B cell (primary cell): ENCODE data around the gene KCNK7. TPM values are rescaled to one million over a fixed set of nuclear protein-coding genes. Genes with fewer than 3 reads are reported as not detected.

Experiments
- ATAC-seq: fragments of 200-7000 bp; cut with Tn5 transposase; one replicate; pipeline ENCODE4 v1.10.0; 2021; ENCODE audit warnings: low read depth, mild to moderate bottlenecking, moderate number of reproducible peaks, moderate library complexity
- CTCF ChIA-PET: fragments of 350-600 bp; sonication (Branson Sonifier 250); formaldehyde crosslinking; loops from one replicate; lab custom pipeline; 2021; ENCODE audit warnings: antibody characterized with exemption, inconsistent platforms; lab: Charles Lee
- POLR2A ChIA-PET: fragments of 350-600 bp; sonication (Branson Sonifier 250); formaldehyde crosslinking; loops from one replicate; lab custom pipeline; 2021; ENCODE audit warnings: antibody characterized with exemption; lab: Charles Lee
- DNase-seq: peaks from one replicate; pipeline ENCODE4 v3.0.0; 2013
- H2AFZ ChIP-seq: 2 replicates; pipeline ENCODE4 v1.6.1; 2012; ENCODE audit warnings: mild to moderate bottlenecking, low read depth, low read length; ENCODE audit not compliant: insufficient read depth, poor library complexity, severe bottlenecking
- H3K27ac ChIP-seq, 2 donors: 1 replicate in 1 of 2; 2 replicates in 1 of 2; pipeline ENCODE4 v1.5.1; 2012 to 2013; ENCODE audit warnings: low read length in 2 of 2, mild to moderate bottlenecking in 2 of 2, moderate library complexity in 1 of 2
- H3K27me3 ChIP-seq, 4 experiments: fragments of 200-600 bp in 1 of 4; sonication (generic) in 1 of 4; replicated peaks in 1 of 4; 1 replicate in 2 of 4; 2 replicates in 2 of 4; pipeline versions ENCODE4 v1.6.1 to v1.7.0; 2013 to 2016; ENCODE audit warnings: low read length in 3 of 4, mild to moderate bottlenecking in 2 of 4, mixed read lengths in 1 of 4, moderate library complexity in 1 of 4; ENCODE audit not compliant: insufficient read depth in 4 of 4, control insufficient read depth in 3 of 4; ENCODE audit errors: control extremely low read depth in 1 of 4
- H3K36me3 ChIP-seq, 2 experiments: replicated peaks in 1 of 2; 1 replicate in 1 of 2; 2 replicates in 1 of 2; pipeline versions ENCODE4 v1.6.1 to v1.7.1; 2013; ENCODE audit warnings: low read length in 1 of 2; ENCODE audit not compliant: insufficient read depth in 2 of 2, control insufficient read depth in 1 of 2; ENCODE audit errors: control extremely low read depth in 1 of 2, extremely low read depth in 1 of 2
- H3K4me1 ChIP-seq, 2 donors: fragments of 200-600 bp in 1 of 2; sonication (generic) in 1 of 2; 1 replicate in 1 of 2; 2 replicates in 1 of 2; pipeline versions ENCODE4 v1.5.1 to v1.6.1; 2013 to 2017; ENCODE audit warnings: low read length in 2 of 2; ENCODE audit not compliant: control insufficient read depth in 2 of 2, insufficient read depth in 2 of 2
- H3K4me2 ChIP-seq: replicated peaks from 2 replicates; pipeline ENCODE3; 2012; ENCODE audit warnings: mild to moderate bottlenecking, low read depth, low read length; ENCODE audit not compliant: poor library complexity, severe bottlenecking
- H3K4me3 ChIP-seq, 5 experiments: fragments of 200-600 bp in 1 of 5; sonication (generic) in 1 of 5; 1 replicate in 3 of 5; 2 replicates in 2 of 5; pipeline versions ENCODE4 v1.5.1 to v1.7.0; 2011 to 2016; ENCODE audit warnings: low read length in 4 of 5, mild to moderate bottlenecking in 4 of 5, low read depth in 2 of 5, control low read depth in 1 of 5, moderate library complexity in 1 of 5; ENCODE audit not compliant: insufficient read depth in 1 of 5; ENCODE audit errors: control extremely low read depth in 1 of 5, extremely low read depth in 1 of 5
- H3K79me2 ChIP-seq: fragments of 200-600 bp; sonication (generic); one replicate; pipeline ENCODE4 v1.6.0; 2016; ENCODE audit warnings: low read length; ENCODE audit not compliant: control insufficient read depth, insufficient read depth
- H3K9ac ChIP-seq: fragments of 200-600 bp; sonication (generic); 2 replicates; pipeline ENCODE4 v1.6.1; 2017; ENCODE audit warnings: mild to moderate bottlenecking, low read length, moderate library complexity
- H3K9me3 ChIP-seq, 3 donors: one replicate each; pipeline versions ENCODE4 v1.6.1 to v1.7.1; 2013; ENCODE audit warnings: low read length in 2 of 3; ENCODE audit not compliant: control insufficient read depth in 2 of 3, insufficient read depth in 1 of 3; ENCODE audit errors: control extremely low read depth in 1 of 3
- H4K20me1 ChIP-seq: 2 replicates; pipeline ENCODE4 v1.6.0; 2012; ENCODE audit warnings: mild to moderate bottlenecking, low read length; ENCODE audit not compliant: insufficient read depth, control insufficient read depth, poor library complexity, severe bottlenecking
- H3K27ac Mint-ChIP-seq: one replicate; pipeline ENCODE4 v1.8.0; 2021; ENCODE audit warnings: mixed read lengths
- H3K27me3 Mint-ChIP-seq: one replicate; pipeline ENCODE4 v1.8.0; 2021; ENCODE audit warnings: mixed read lengths
- H3K4me1 Mint-ChIP-seq: one replicate; pipeline ENCODE4 v1.8.0; 2021; ENCODE audit warnings: mixed read lengths
- H3K4me3 Mint-ChIP-seq: one replicate; pipeline ENCODE4 v1.8.0; 2021; ENCODE audit warnings: mixed read lengths
- H3K9me3 Mint-ChIP-seq: one replicate; pipeline ENCODE4 v1.8.0; 2022; ENCODE audit warnings: mixed read lengths; ENCODE audit not compliant: insufficient read depth
- EZH2 ChIP-seq: IDR thresholded peaks from 2 replicates; pipeline ENCODE4 v1.6.1; 2012; ENCODE audit warnings: borderline replicate concordance, low read depth, mild to moderate bottlenecking, moderate library complexity, low read length; ENCODE audit not compliant: insufficient read depth, poor library complexity, severe bottlenecking
- WGBS: methylation state at CpG from one replicate; pipeline ENCODE4 v1.1.5; 2013; ENCODE audit warnings: missing lambda C conversion rate; ENCODE audit not compliant: insufficient coverage; 5-methylcytosine and 5-hydroxymethylcytosine counted together
- intact Hi-C: fragments of 100-400 bp; cut with micrococcal nuclease; formaldehyde crosslinking; loops from one replicate; pipeline ENCODE4 v1.10.0; 2022
- polyA plus RNA-seq: library from polyadenylated mRNA; depleted of rRNA; stranded (reverse); fragments of >200 nt; gene quantifications from 2 replicates; pipeline ENCODE4 v1.2.3, GENCODE V29; 2012
- total RNA-seq, 2 donors: library from RNA; stranded (reverse); fragments of 120-200 nt in 1 of 2; gene quantifications; 1 replicate in 1 of 2; 2 replicates in 1 of 2; pipeline versions ENCODE4 v1.2.3 to v1.2.4, GENCODE V29; 2013 to 2022
- TF ChIP-seq, protein P1 (sequence below): fragments of 200-600 bp; IDR thresholded peaks from one replicate; pipeline ENCODE4 v1.8.0; 2022; ENCODE audit warnings: antibody characterized with exemption, mild to moderate bottlenecking

The KCNK7 gene
- total and polyA plus RNA-seq, 2 donors (not counting 1 experiment from before 2014, with no cell fraction given), result 2.2 to 3.5 TPM

DNA sequence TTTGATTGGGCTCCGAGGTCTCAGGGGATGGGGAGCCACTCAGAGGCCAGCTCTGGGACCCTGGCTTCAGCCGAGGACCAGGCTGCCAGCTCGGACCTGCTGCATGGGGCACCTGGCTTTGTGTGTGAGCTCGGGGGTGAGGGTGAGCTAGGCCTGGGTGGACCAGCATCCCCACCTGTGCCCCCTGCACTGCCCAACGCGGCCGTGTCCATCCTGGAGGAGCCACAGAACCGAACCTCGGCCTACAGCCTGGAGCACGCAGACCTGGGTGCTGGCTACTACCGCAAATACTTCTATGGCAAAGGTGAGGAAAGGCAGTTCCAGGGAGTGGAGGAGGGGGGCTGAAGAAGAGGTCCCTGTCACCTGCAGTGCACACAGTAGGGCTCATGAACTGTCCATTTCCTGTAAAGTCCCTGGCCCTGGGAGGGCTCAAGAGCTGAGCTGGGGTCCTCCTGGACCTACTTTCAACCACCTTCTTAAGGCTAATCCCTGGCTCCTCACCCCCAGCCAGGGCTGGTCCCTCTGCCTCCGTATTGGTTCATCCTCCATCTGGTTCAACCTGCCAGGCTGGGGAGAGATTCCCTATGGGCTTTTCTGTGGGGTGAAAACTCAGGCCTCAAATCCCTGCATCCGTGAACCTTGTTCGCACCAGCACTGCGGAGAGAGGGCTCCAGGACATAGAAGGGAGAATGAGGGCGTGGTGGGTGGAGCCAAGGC, 45.9 kb upstream of the KCNK7 start:
- 36% methylated on average over 14 of the region's 16 CpGs for WGBS
- Mint-ChIP-seq H3K27ac (peak overlapping the region; percentile 98), H3K4me3 (peak overlapping the region; percentile 99), H3K4me1 (peaks cover 56% of the 10 kb centered on the region), H3K9me3 (no peaks in the 10 kb centered on the region), H3K27me3 (no peaks in the 10 kb centered on the region)
- peaks cover 43 to 67% of the 10 kb centered on the region in 2 donors for H3K4me1 ChIP-seq
- POLR2A ChIA-PET, result interaction anchor here (1.3 to 5.0 kb wide), 7 partner anchors 8 to 218 kb away, joined by 6 to 116 read pairs (median 23); partner anchors contain the start of genes KAT5, MAP3K11, MUS81 and PCNX3
- H3K9ac ChIP-seq, result peak overlapping the region; percentile 91
- no peak overlapping the region for H2AFZ ChIP-seq
- intact Hi-C loops, result no loop called here
- no peaks in the 10 kb centered on the region for H3K27me3 ChIP-seq
- CTCF ChIA-PET, result interaction anchor here (1.7 to 7.4 kb wide), 3 partner anchors 12 to 54 kb away, joined by 6 to 86 read pairs (median 50); no protein-coding TSS in a partner anchor
- H3K27ac ChIP-seq, result peak overlapping the region; percentile 100
- H3K9me3 ChIP-seq, result no peaks in the 10 kb centered on the region
- TF ChIP-seq, protein P1, sequence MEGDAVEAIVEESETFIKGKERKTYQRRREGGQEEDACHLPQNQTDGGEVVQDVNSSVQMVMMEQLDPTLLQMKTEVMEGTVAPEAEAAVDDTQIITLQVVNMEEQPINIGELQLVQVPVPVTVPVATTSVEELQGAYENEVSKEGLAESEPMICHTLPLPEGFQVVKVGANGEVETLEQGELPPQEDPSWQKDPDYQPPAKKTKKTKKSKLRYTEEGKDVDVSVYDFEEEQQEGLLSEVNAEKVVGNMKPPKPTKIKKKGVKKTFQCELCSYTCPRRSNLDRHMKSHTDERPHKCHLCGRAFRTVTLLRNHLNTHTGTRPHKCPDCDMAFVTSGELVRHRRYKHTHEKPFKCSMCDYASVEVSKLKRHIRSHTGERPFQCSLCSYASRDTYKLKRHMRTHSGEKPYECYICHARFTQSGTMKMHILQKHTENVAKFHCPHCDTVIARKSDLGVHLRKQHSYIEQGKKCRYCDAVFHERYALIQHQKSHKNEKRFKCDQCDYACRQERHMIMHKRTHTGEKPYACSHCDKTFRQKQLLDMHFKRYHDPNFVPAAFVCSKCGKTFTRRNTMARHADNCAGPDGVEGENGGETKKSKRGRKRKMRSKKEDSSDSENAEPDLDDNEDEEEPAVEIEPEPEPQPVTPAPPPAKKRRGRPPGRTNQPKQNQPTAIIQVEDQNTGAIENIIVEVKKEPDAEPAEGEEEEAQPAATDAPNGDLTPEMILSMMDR, result no peak
- no peak for TF ChIP-seq EZH2
- H3K4me2 ChIP-seq, result peak overlapping the region; percentile 96
- H3K36me3 ChIP-seq, result peaks cover 0 to 59% of the 10 kb centered on the region in 2 experiments
- DNase-seq, result no peak
- peak overlapping the region; percentile 64 to 97 (median 93) for H3K4me3 ChIP-seq
- H4K20me1 ChIP-seq, result peaks cover 70% of the 10 kb centered on the region
- no peak for ATAC-seq
- H3K79me2 ChIP-seq, result peaks cover 73% of the 10 kb centered on the region
